Suprapubic skin (tissue), 4 donors: ENCODE measurements around the gene NAXD. TPM values are rescaled to one million over a fixed set of nuclear protein-coding genes. Genes with fewer than 3 reads are reported as not detected.

Experiments
- DNase-seq, 2 donors: peaks; one replicate each; pipeline ENCODE4 v3.0.0-alpha.2; 2019; ENCODE audit warnings: low spot score in 2 of 2
- H3K27ac ChIP-seq: fragments of 200-600 bp; sonication (generic); one replicate; pipeline ENCODE4 v1.5.1; 2019
- H3K27me3 ChIP-seq: fragments of 200-600 bp; sonication (generic); one replicate; pipeline ENCODE4 v1.5.1; 2019
- H3K36me3 ChIP-seq: fragments of 200-600 bp; sonication (generic); one replicate; pipeline ENCODE4 v1.5.1; 2019
- H3K4me1 ChIP-seq: fragments of 200-600 bp; sonication (generic); one replicate; pipeline ENCODE4 v1.5.1; 2019
- H3K4me3 ChIP-seq: fragments of 200-600 bp; sonication (generic); one replicate; pipeline ENCODE4 v1.5.1; 2019; ENCODE audit warnings: mild to moderate bottlenecking
- H3K9me3 ChIP-seq: fragments of 200-600 bp; sonication (generic); one replicate; pipeline ENCODE4 v1.5.1; 2019
- EP300 ChIP-seq: sonication (generic); formaldehyde crosslinking; IDR thresholded peaks from one replicate; pipeline ENCODE4 v1.6.1; 2017; ENCODE audit warnings: antibody characterized with exemption
- POLR2A ChIP-seq, 2 donors: fragments of 450-650 bp; IDR thresholded peaks; one replicate each; pipeline ENCODE4 v1.6.1; 2017; ENCODE audit warnings: antibody characterized with exemption in 2 of 2, mild to moderate bottlenecking in 2 of 2, moderate library complexity in 2 of 2
- POLR2AphosphoS5 ChIP-seq, 3 donors: sonication (generic); formaldehyde crosslinking; IDR thresholded peaks; one replicate each; pipeline ENCODE4 v1.6.1; 2017; ENCODE audit warnings: antibody characterized with exemption in 3 of 3
- WGBS: methylation state at CpG from one replicate; pipeline ENCODE4 v1.1.5; 2018; 5-methylcytosine and 5-hydroxymethylcytosine counted together
- total RNA-seq, 4 donors: library from RNA; depleted of rRNA; stranded (reverse); fragments of >200 nt; gene quantifications; one replicate each; pipeline ENCODE4 v1.1.0, GENCODE V29; 2016
- TF ChIP-seq, protein P1 (sequence below), 2 donors: fragments of 200-600 bp in 1 of 2; fragments of 450-650 bp in 1 of 2; sonication (generic) in 1 of 2; IDR thresholded peaks; one replicate each; pipeline ENCODE4 v1.5.1; 2016 to 2019; ENCODE audit warnings: antibody characterized with exemption in 2 of 2, mild to moderate bottlenecking in 1 of 2, moderate library complexity in 1 of 2

NAXD gene
- total RNA-seq, 4 donors from 2014 or later: 26.4 to 38.3 (median 32.4) TPM

DNA sequence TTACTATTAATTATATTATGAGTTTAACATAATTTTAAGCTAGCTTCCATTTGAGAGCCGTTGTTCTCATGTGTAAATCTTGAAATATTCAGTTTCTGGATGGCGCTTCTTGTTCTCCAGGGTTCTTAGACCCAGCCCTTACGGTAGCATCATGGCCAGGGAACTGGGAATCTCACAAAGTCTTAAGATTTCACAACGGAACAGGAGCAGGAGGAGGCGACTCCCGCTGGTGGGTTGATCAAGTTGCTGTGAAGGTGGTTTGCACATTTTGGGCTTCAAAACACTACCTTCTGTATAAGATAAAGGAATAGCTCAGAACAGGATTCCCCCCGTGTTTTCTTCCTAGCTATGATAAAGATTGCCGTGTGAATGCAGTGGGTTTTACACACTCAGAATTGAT is 2.8 kb downstream of the NAXD start:
- H3K9me3 ChIP-seq: no peaks in the 10 kb centered on the region
- no peaks in the 10 kb centered on the region for H3K27me3 ChIP-seq
- H3K27ac ChIP-seq: no peak overlapping the region
- 91% methylated on average over 8 of the region's 8 CpGs for WGBS
- H3K36me3 ChIP-seq: peaks cover 7% of the 10 kb centered on the region
- no peak overlapping the region for H3K4me3 ChIP-seq
- DNase-seq: no peak
- H3K4me1 ChIP-seq: peaks cover 28% of the 10 kb centered on the region
- TF ChIP-seq POLR2AphosphoS5 (IDR thresholded peaks at IDR 0.05) (no peak), POLR2A (IDR thresholded peaks at IDR 0.05) (no peak), EP300 (no peak)
- TF ChIP-seq, protein P1, sequence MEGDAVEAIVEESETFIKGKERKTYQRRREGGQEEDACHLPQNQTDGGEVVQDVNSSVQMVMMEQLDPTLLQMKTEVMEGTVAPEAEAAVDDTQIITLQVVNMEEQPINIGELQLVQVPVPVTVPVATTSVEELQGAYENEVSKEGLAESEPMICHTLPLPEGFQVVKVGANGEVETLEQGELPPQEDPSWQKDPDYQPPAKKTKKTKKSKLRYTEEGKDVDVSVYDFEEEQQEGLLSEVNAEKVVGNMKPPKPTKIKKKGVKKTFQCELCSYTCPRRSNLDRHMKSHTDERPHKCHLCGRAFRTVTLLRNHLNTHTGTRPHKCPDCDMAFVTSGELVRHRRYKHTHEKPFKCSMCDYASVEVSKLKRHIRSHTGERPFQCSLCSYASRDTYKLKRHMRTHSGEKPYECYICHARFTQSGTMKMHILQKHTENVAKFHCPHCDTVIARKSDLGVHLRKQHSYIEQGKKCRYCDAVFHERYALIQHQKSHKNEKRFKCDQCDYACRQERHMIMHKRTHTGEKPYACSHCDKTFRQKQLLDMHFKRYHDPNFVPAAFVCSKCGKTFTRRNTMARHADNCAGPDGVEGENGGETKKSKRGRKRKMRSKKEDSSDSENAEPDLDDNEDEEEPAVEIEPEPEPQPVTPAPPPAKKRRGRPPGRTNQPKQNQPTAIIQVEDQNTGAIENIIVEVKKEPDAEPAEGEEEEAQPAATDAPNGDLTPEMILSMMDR (IDR thresholded peaks at IDR 0.05): no peak

DNA sequence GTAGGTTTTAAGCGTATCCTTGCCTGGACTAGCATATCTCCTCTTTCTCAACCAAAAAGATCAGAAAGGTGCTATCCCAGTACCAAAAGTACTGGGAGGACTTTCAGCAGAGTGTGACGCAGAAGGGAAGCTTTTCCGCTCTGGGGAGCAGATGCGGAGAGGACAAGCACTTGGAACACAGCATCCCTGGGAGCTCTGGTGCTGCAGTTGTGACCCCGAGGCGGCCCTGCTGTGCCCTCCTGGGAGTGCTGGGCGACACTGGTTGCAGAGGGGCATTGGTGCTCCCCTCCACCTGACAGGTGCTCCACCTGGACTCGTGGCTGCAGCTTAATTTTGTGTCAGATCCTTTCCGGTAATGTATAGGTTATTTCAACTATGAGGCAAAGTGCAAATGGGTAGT is 3.4 kb downstream of the NAXD start:
- no peak for DNase-seq
- Histone ChIP-seq H3K36me3 (peaks cover 13% of the 10 kb centered on the region), H3K27me3 (no peaks in the 10 kb centered on the region), H3K4me1 (peaks cover 28% of the 10 kb centered on the region), H3K9me3 (no peaks in the 10 kb centered on the region), H3K27ac (no peak overlapping the region), H3K4me3 (no peak overlapping the region)
- TF ChIP-seq EP300: no peak
- TF ChIP-seq, protein P1 (IDR thresholded peaks at IDR 0.05): no peak
- TF ChIP-seq POLR2AphosphoS5 (IDR thresholded peaks at IDR 0.05): no peak
- TF ChIP-seq POLR2A (IDR thresholded peaks at IDR 0.05): no peak
- 86% methylated on average over 9 of the region's 9 CpGs for WGBS

DNA sequence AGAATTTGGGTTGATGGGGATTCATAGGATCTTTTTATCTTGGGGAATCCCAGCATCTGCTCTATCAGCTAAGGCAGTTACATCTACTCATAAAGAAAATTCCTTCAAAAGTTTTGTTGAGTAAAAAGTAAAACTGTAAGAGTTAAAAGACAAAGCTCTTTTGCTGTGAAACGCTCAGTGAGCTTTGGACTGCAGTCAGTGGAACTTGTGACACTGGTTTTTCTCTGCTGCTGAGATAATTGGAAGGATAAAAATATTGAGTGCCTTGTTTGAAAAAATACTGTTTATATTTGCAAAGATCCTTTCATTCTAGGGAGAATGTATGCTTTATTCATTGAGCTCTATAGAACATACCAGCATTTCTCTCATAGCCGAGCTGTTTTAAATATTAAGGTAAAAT is 5.3 kb downstream of the NAXD start:
- no peak for DNase-seq
- no peaks in the 10 kb centered on the region for H3K27me3 ChIP-seq
- no peak overlapping the region for H3K4me3 ChIP-seq
- H3K9me3 ChIP-seq: no peaks in the 10 kb centered on the region
- no peak overlapping the region for H3K27ac ChIP-seq
- H3K36me3 ChIP-seq: peaks cover 22% of the 10 kb centered on the region
- 57% methylated on average over 2 of the region's 2 CpGs for WGBS
- peaks cover 23% of the 10 kb centered on the region for H3K4me1 ChIP-seq
- no peak for TF ChIP-seq POLR2A (IDR thresholded peaks at IDR 0.05)
- TF ChIP-seq POLR2AphosphoS5 (IDR thresholded peaks at IDR 0.05): no peak
- no peak for TF ChIP-seq EP300
- TF ChIP-seq, protein P1 (IDR thresholded peaks at IDR 0.05): no peak

DNA sequence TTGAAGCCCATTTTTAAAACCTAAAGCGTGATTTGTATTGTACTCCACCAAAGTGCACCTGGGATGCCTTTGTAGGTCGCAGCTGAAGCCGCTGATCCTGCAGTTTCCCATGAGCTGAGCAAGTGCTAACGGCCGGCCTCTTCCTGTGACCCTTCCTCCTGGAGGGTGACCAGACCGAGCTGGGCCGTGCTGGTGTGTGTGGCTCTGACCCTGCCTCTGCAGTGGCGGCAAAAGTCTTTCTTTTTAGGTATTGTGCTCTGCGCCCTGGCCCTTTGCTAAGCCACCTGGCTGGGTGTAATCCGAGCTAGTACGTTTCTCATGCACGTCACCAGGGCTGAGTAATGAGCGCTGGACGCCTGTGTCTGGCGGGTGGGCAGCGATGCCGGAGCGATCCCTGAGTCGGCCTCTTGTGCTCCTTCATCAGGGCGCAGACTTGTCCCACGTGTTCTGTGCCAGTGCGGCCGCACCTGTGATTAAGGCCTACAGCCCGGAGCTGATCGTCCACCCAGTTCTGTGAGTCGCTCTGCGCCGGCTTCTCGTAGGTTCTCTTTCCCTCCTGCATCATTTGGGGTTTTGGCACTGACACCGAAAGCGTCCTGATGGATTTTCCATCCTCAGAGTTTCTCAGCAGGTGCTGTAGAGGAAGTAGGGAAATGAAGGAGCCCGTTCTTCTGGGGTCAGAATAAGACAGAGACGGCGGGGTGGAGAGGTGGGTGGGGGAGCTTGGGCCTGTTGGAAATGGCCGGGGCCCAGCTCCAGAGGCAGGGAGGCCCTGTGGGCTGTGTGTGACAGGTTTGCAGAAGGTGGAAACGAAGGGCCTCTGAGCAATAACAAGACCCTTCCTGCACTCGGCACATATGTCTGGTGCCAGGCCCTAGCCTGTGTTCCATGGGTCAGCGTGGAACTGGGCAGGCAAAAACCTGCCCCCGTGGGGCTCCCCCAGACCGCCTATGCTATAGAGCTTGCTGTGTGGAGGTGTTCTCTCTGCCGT is 9.7 kb downstream of the NAXD start:
- H3K36me3 ChIP-seq: peaks cover 47% of the 10 kb centered on the region
- H3K27ac ChIP-seq: no peak overlapping the region
- WGBS: 94% methylated on average over 40 of the region's 41 CpGs

More for the DNA sequence above, 9.7 kb downstream of the NAXD start:
- H3K4me1 ChIP-seq: no peaks in the 10 kb centered on the region
- TF ChIP-seq EP300: no peak
- no peak for TF ChIP-seq POLR2AphosphoS5 (IDR thresholded peaks at IDR 0.05)
- TF ChIP-seq, protein P1 (IDR thresholded peaks at IDR 0.05): no peak
- no peak for TF ChIP-seq POLR2A (IDR thresholded peaks at IDR 0.05)
- H3K27me3 ChIP-seq: no peaks in the 10 kb centered on the region
- H3K4me3 ChIP-seq: no peak overlapping the region
- no peak for DNase-seq
- no peaks in the 10 kb centered on the region for H3K9me3 ChIP-seq
